ENCODE measurements around the gene CD3E.

DNA sequence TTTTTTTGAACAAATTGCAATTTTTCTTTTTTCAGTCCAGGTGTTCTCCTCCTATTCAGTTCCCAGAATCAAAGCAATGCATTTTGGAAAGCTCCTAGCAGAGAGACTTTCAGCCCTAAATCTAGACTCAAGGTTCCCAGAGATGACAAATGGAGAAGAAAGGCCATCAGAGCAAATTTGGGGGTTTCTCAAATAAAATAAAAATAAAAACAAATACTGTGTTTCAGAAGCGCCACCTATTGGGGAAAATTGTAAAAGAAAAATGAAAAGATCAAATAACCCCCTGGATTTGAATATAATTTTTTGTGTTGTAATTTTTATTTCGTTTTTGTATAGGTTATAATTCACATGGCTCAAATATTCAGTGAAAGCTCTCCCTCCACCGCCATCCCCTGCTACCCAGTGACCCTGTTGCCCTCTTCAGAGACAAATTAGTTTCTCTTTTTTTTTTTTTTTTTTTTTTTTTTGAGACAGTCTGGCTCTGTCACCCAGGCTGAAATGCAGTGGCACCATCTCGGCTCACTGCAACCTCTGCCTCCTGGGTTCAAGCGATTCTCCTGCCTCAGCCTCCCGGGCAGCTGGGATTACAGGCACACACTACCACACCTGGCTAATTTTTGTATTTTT lies 48.7 kb downstream of the CD3E start:
- TF ChIP-seq YY1 (IDR thresholded peaks at IDR 0.05; ENCODE audit: insufficient read depth, insufficient read length) (no peak), ZNF274 (IDR thresholded peaks at IDR 0.05; ENCODE audit: low read depth, low read length) (no peak)
